PC-3 (cell line): Measurements from ENCODE around the gene HBG2. TPM values are rescaled to one million over a fixed set of nuclear protein-coding genes. Genes with fewer than 3 reads are reported as not detected.

Experiments used
- ATAC-seq: fragments of 200-7000 bp; cut with Tn5 transposase; 2 replicates; pipeline ENCODE4 v1.9.1; 2020; ENCODE audit warnings: mild to moderate bottlenecking, moderate library complexity
- BruUV-seq: library from RNA; stranded (reverse); fragments of 400-500 nt; replicated peaks from 2 replicates; lab custom pipeline; 2021; lab: Mats Ljungman, UMichigan
- CTCF ChIA-PET: fragments of 300-600 bp; sonication (Branson Sonifier 250); formaldehyde crosslinking; loops from one replicate; lab custom pipeline; 2022; ENCODE audit warnings: antibody characterized with exemption; lab: Charles Lee
- POLR2A ChIA-PET: fragments of 300-600 bp; sonication (Branson Sonifier 250); formaldehyde crosslinking; loops from one replicate; lab custom pipeline; 2022; ENCODE audit warnings: antibody characterized with exemption; ENCODE audit not compliant: unreplicated experiment; lab: Charles Lee
- DNase-seq: peaks from one replicate; pipeline ENCODE4 v3.0.0-alpha.2; 2015
- H2AFZ ChIP-seq: fragments of 300-600 bp; sonication (generic); 2 replicates; pipeline ENCODE4 v1.6.0; 2016; ENCODE audit warnings: antibody characterized with exemption, low read length
- H3F3A ChIP-seq: fragments of 300-600 bp; sonication (generic); one replicate; pipeline ENCODE4 v1.6.0; 2017; ENCODE audit warnings: antibody characterized with exemption, low read length, control low read depth, mild to moderate bottlenecking; ENCODE audit not compliant: unreplicated experiment
- H3K27ac ChIP-seq: fragments of 300-600 bp; sonication (generic); 2 replicates; pipeline ENCODE4 v1.5.1; 2016; ENCODE audit warnings: mild to moderate bottlenecking, low read length
- H3K27me3 ChIP-seq: fragments of 300-600 bp; sonication (generic); 2 replicates; pipeline ENCODE4 v1.6.1; 2016; ENCODE audit warnings: low read length, mixed read lengths
- H3K36me3 ChIP-seq: fragments of 300-600 bp; sonication (generic); 2 replicates; pipeline ENCODE4 v1.6.1; 2016; ENCODE audit warnings: low read depth, mixed run types, low read length, mixed read lengths
- H3K4me1 ChIP-seq: fragments of 300-600 bp; sonication (generic); 2 replicates; pipeline ENCODE4 v1.5.1; 2016; ENCODE audit warnings: low read length; ENCODE audit not compliant: insufficient read depth
- H3K4me2 ChIP-seq: fragments of 300-600 bp; sonication (generic); 2 replicates; pipeline ENCODE4 v1.6.0; 2016; ENCODE audit warnings: low read length
- H3K4me3 ChIP-seq: fragments of 300-600 bp; sonication (generic); 2 replicates; pipeline ENCODE4 v1.5.1; 2016; ENCODE audit warnings: mild to moderate bottlenecking, low read length, mixed read lengths
- H3K79me2 ChIP-seq: fragments of 300-600 bp; sonication (generic); 2 replicates; pipeline ENCODE4 v1.6.1; 2017; ENCODE audit warnings: low read length, mixed read lengths
- H3K9ac ChIP-seq: fragments of 300-600 bp; sonication (generic); 2 replicates; pipeline ENCODE4 v1.6.0; 2016; ENCODE audit warnings: mild to moderate bottlenecking, low read length
- H3K9me2 ChIP-seq: fragments of 300-600 bp; sonication (generic); replicated peaks from 2 replicates; pipeline ENCODE4 v1.6.1; 2016; ENCODE audit warnings: mixed run types, low read length, mixed read lengths
- H3K9me3 ChIP-seq: fragments of 300-600 bp; sonication (generic); 2 replicates; pipeline ENCODE4 v1.6.1; 2016; ENCODE audit warnings: low read length, mixed read lengths
- H4K20me1 ChIP-seq: fragments of 300-600 bp; sonication (generic); 2 replicates; pipeline ENCODE4 v1.6.1; 2016; ENCODE audit warnings: low read length, mixed read lengths
- CTCF ChIP-seq: fragments of 300-600 bp; sonication (generic); conservative IDR thresholded peaks from 2 replicates; pipeline ENCODE4 v1.5.1; 2017; ENCODE audit warnings: antibody characterized with exemption, low read depth, mild to moderate bottlenecking, low read length
- EZH2 ChIP-seq: fragments of 300-600 bp; sonication (generic); IDR thresholded peaks from one replicate; pipeline ENCODE4 v1.6.1; 2017; ENCODE audit warnings: antibody characterized with exemption, mild to moderate bottlenecking, low read length; ENCODE audit not compliant: unreplicated experiment
- EZH2phosphoT487 ChIP-seq: fragments of 300-600 bp; sonication (generic); IDR thresholded peaks from 2 replicates; pipeline ENCODE4 v1.6.1; 2018; ENCODE audit warnings: mild to moderate bottlenecking, antibody characterized with exemption, low read length, borderline replicate concordance
- intact Hi-C: fragments of 100-400 bp; cut with micrococcal nuclease; formaldehyde crosslinking; loops from 2 replicates; pipeline ENCODE4 v1.9.0; 2023
- total RNA-seq: library from RNA; depleted of rRNA; stranded (reverse); fragments of >200 nt; gene quantifications from 2 replicates; pipeline ENCODE4 v1.2.3, GENCODE V29; 2014

Gene HBG2
- total RNA-seq, 1 experiment from 2014 or later: not detected

- H2AFZ ChIP-seq: no peak overlapping the region
- H3F3A ChIP-seq: no peaks in the 10 kb centered on the region
- H3K9ac ChIP-seq: no peak overlapping the region
- no peaks in the 10 kb centered on the region for H3K9me3 ChIP-seq
- no peaks in the 10 kb centered on the region for H4K20me1 ChIP-seq
- no peaks in the 10 kb centered on the region for H3K36me3 ChIP-seq
- no peak overlapping the region for H3K4me3 ChIP-seq
- TF ChIP-seq EZH2phosphoT487 (no peak), EZH2 (no peak), CTCF (no peak)
- no peaks in the 10 kb centered on the region for H3K9me2 ChIP-seq
- H3K27ac ChIP-seq: no peak overlapping the region
- H3K79me2 ChIP-seq: no peaks in the 10 kb centered on the region
- DNase-seq (no peak), ATAC-seq (no peak)
- H3K27me3 ChIP-seq: 0 out of 2 replicates have a peak, but pooled peaks cover 17% of the 10 kb centered on the region
- H3K4me1 ChIP-seq: no peaks in the 10 kb centered on the region
- H3K4me2 ChIP-seq: no peak overlapping the region
- intact Hi-C loops: no loop called here
- POLR2A ChIA-PET: no interaction called here
- BruUV-seq: no TSS peak
- CTCF ChIA-PET: no interaction called here
Observed at GRCh38 chr11:5241458-5241857, 13.1 kb downstream of the HBG2 start.

- H3K27me3 ChIP-seq: 0 out of 2 replicates have a peak, but pooled peaks cover 11% of the 10 kb centered on the region
- no peak for ATAC-seq
- H3K4me3 ChIP-seq: no peak overlapping the region
- H3K4me2 ChIP-seq: no peak overlapping the region
- no peak overlapping the region for H3K27ac ChIP-seq
- H2AFZ ChIP-seq: no peak overlapping the region
- POLR2A ChIA-PET: no interaction called here
- intact Hi-C loops: no loop called here
- no peak for DNase-seq
- no peak for TF ChIP-seq CTCF
- no peak for TF ChIP-seq EZH2phosphoT487
- TF ChIP-seq EZH2: no peak
- no peaks in the 10 kb centered on the region for H3F3A ChIP-seq
- no peaks in the 10 kb centered on the region for H4K20me1 ChIP-seq
- H3K4me1 ChIP-seq: no peaks in the 10 kb centered on the region
- no peak overlapping the region for H3K9ac ChIP-seq
- no peaks in the 10 kb centered on the region for H3K9me2 ChIP-seq
- CTCF ChIA-PET: no interaction called here
- no peaks in the 10 kb centered on the region for H3K9me3 ChIP-seq
- no peaks in the 10 kb centered on the region for H3K79me2 ChIP-seq
- no peaks in the 10 kb centered on the region for H3K36me3 ChIP-seq
- no TSS peak for BruUV-seq
Observed at GRCh38 chr11:5240458-5240857, 14.1 kb downstream of the HBG2 start.

GRCh38 chr11:5240056-5240455 is 14.5 kb downstream of the HBG2 start:
- H3K4me1 ChIP-seq: no peaks in the 10 kb centered on the region
- H3K79me2 ChIP-seq: no peaks in the 10 kb centered on the region
- no peaks in the 10 kb centered on the region for H4K20me1 ChIP-seq
- CTCF ChIA-PET: no interaction called here
- H3F3A ChIP-seq: no peaks in the 10 kb centered on the region
- DNase-seq (no peak), ATAC-seq (no peak)
- no peak overlapping the region for H2AFZ ChIP-seq
- no peak overlapping the region for H3K27ac ChIP-seq
- no peak overlapping the region for H3K9ac ChIP-seq
- H3K36me3 ChIP-seq: no peaks in the 10 kb centered on the region
- H3K4me2 ChIP-seq: no peak overlapping the region
- no peaks in the 10 kb centered on the region for H3K9me2 ChIP-seq
- TF ChIP-seq EZH2phosphoT487 (no peak), CTCF (no peak), EZH2 (no peak)
- intact Hi-C loops: no loop called here
- H3K9me3 ChIP-seq: no peaks in the 10 kb centered on the region
- BruUV-seq: no TSS peak
- H3K27me3 ChIP-seq: 0 out of 2 replicates have a peak, but pooled peaks cover 7% of the 10 kb centered on the region
- POLR2A ChIA-PET: no interaction called here
- no peak overlapping the region for H3K4me3 ChIP-seq
